Hepatocyte (in vitro differentiated cells): ENCODE results near the gene IFT122.

Source experiments
- CTCF ChIP-seq: fragments of 200-600 bp; sonication (generic); IDR thresholded peaks from 2 replicates; pipeline ENCODE4 v1.5.1; 2016; ENCODE audit warnings: antibody characterized with exemption, mild to moderate bottlenecking; ENCODE audit not compliant: poor library complexity
- EZH2 ChIP-seq: fragments of 200-600 bp; sonication (generic); IDR thresholded peaks from 2 replicates; pipeline ENCODE4 v1.6.1; 2016; ENCODE audit warnings: antibody characterized with exemption, mild to moderate bottlenecking, borderline replicate concordance
- EZH2phosphoT487 ChIP-seq: fragments of 200-600 bp; sonication (generic); IDR thresholded peaks from one replicate; pipeline ENCODE4 v1.6.1; 2018; ENCODE audit warnings: antibody characterized with exemption, mild to moderate bottlenecking, low read depth, moderate library complexity; ENCODE audit not compliant: unreplicated experiment, severe bottlenecking

- no peak for TF ChIP-seq CTCF
- TF ChIP-seq EZH2, result no peak
- TF ChIP-seq EZH2phosphoT487, result no peak
Measured at GRCh38 chr3:129470861-129471260, 30.8 kb downstream of the IFT122 start.
